ENCODE data around the gene ST6GALNAC3.

The ST6GALNAC3 gene

DNA sequence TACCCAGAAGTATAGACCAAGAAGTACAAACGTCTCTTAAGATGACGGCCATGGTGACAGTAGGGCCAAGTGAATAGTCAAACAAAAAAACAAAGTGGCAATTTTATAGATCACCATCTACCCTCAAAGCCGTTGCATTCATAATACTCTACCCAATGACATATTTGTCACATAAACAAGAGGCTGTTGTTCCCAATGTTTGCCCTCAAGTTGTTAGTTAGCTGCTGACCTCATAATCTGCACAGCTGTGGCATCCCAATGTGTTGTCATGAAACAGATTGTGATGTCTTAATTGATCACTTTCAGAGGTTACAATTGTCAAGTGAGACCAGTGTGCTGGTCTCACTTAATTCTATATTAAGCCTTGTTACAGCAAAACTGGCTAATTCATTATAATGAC is 333.8 kb downstream of the ST6GALNAC3 start:
- no peak overlapping the region for H3K9ac ChIP-seq (ENCODE audit: low read length)
- H3K27me3 ChIP-seq (ENCODE audit: control insufficient read depth, insufficient read depth, low read length), result no peaks in the 10 kb centered on the region
- H3K4me3 ChIP-seq (ENCODE audit: low read length), result no peak overlapping the region
- H3K4me1 ChIP-seq (ENCODE audit: control insufficient read depth, insufficient read depth, low read length), result no peaks in the 10 kb centered on the region
- H3K36me3 ChIP-seq (ENCODE audit: control insufficient read depth, insufficient read depth, low read length), result no peaks in the 10 kb centered on the region
- H3K9me3 ChIP-seq (ENCODE audit: control insufficient read depth, low read length), result no peaks in the 10 kb centered on the region

DNA sequence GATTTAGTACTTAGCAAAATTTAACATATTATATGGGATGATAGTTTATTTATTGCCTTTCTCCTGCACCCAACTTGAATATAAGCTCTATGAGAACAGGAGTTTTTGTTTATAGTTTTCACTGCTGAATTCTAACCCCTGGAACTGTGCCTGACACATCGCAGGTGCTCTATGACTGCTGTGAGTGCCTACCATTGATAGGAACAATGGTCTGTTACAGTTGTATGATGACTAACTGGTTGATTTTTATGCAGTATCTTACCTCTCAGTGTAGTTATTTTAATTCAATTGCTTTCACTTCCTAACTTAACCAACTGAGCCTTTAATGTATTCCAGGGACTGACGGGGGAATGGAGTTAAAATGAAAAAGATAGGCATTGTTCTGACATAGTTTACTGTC is 336.0 kb downstream of the ST6GALNAC3 start:
- H3K9me3 ChIP-seq (ENCODE audit: control insufficient read depth, low read length), result no peaks in the 10 kb centered on the region
- H3K4me1 ChIP-seq (ENCODE audit: control insufficient read depth, insufficient read depth, low read length), result no peaks in the 10 kb centered on the region
- no peaks in the 10 kb centered on the region for H3K27me3 ChIP-seq (ENCODE audit: control insufficient read depth, insufficient read depth, low read length)
- H3K36me3 ChIP-seq (ENCODE audit: control insufficient read depth, insufficient read depth, low read length), result no peaks in the 10 kb centered on the region
- no peak overlapping the region for H3K9ac ChIP-seq (ENCODE audit: low read length)
- H3K4me3 ChIP-seq (ENCODE audit: low read length), result no peak overlapping the region

DNA sequence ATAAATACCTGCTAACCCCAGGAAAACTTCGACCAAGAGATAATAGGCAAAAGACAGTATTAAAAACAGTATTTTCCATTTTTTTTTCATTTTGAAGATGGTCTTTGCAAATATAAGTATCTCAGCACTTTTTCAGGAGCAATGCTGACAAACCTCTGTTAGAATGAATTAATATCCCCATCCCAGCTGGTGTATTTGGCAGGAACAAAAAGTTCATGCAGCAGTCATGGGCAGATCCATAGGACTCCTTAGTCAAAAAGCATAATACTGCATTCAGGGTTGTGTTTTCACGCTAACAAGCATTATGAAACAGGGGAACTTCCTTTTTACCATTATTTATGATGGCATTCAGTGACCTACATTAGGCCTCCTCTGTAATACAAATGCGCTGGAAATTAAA is 344.0 kb downstream of the ST6GALNAC3 start:
- Histone ChIP-seq H3K9me3 (ENCODE audit: control insufficient read depth, low read length) (no peaks in the 10 kb centered on the region), H3K4me3 (ENCODE audit: low read length) (no peak overlapping the region), H3K9ac (ENCODE audit: low read length) (no peak overlapping the region), H3K4me1 (ENCODE audit: control insufficient read depth, insufficient read depth, low read length) (no peaks in the 10 kb centered on the region), H3K36me3 (ENCODE audit: control insufficient read depth, insufficient read depth, low read length) (no peaks in the 10 kb centered on the region), H3K27me3 (ENCODE audit: control insufficient read depth, insufficient read depth, low read length) (no peaks in the 10 kb centered on the region)

DNA sequence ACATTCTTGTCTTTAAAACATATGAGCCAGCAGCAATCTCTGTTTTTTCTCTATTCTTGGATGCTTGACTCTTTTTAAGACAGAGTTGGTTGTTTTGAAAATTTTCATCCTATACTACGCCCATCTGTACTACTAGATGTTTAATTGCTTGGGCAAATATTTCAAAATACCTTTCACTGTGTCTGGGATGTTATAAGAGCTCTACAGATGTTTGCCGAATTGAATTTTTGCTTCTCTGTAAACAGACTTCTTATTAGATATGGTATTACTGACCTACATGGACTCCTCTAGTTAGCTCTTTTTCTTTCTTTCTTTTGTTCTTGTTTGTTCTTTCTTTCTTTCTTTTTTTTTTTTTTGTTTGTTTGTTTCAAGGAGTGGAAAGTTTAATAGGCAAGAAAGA is 345.1 kb downstream of the ST6GALNAC3 start:
- Histone ChIP-seq H3K4me3 (ENCODE audit: low read length) (no peak overlapping the region), H3K4me1 (ENCODE audit: control insufficient read depth, insufficient read depth, low read length) (no peaks in the 10 kb centered on the region), H3K36me3 (ENCODE audit: control insufficient read depth, insufficient read depth, low read length) (no peaks in the 10 kb centered on the region), H3K9ac (ENCODE audit: low read length) (no peak overlapping the region), H3K27me3 (ENCODE audit: control insufficient read depth, insufficient read depth, low read length) (no peaks in the 10 kb centered on the region), H3K9me3 (ENCODE audit: control insufficient read depth, low read length) (no peaks in the 10 kb centered on the region)

DNA sequence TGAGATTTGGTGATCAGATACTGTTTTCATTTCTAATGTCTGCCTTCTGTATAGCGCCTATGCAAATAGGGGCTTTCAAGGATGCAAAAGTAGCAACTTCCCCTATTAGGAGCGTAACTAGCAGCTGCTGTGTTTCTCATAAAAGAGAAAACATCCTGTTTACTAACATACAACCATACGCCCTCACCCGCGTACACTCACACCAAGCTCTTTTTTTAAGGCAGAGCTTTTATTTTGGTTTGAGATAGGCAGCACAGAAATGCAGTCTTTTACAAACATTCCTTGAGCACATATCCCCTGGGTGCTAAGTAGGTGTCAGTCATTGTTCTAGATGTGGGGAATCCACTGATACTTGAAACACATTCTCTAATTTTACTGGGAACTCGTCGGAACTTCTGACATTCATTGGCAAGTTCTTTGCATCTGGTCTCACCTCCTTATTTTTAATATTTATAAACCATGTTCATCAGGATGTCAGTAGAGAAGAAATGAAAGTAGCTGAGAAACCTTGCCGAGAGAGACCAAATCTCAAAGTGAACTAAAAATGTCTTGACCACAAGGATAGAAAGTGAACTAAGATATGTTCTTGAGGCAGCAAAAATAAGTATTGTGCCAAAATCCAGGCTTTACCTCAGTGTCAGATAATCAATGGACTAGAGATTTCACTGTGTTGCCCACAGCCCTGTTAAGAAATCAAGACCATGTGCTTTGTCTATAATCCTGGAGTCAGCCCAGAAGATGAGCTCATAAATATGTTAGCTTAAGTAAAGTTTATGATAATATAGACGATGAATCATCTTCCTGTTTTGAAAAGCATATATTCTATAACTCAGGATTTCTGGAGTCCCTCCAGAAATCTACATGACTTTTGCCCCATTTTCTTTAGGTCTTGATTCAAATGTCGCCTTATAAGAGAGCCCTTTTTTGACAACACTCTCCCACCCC is 350.9 kb downstream of the ST6GALNAC3 start:
- no peak overlapping the region for H3K9ac ChIP-seq (ENCODE audit: low read length)
- H3K4me1 ChIP-seq (ENCODE audit: control insufficient read depth, insufficient read depth, low read length), result no peaks in the 10 kb centered on the region
- no peak overlapping the region for H3K4me3 ChIP-seq (ENCODE audit: low read length)
- H3K27me3 ChIP-seq (ENCODE audit: control insufficient read depth, insufficient read depth, low read length), result no peaks in the 10 kb centered on the region
- H3K36me3 ChIP-seq (ENCODE audit: control insufficient read depth, insufficient read depth, low read length), result no peaks in the 10 kb centered on the region
- H3K9me3 ChIP-seq (ENCODE audit: control insufficient read depth, low read length), result no peaks in the 10 kb centered on the region

DNA sequence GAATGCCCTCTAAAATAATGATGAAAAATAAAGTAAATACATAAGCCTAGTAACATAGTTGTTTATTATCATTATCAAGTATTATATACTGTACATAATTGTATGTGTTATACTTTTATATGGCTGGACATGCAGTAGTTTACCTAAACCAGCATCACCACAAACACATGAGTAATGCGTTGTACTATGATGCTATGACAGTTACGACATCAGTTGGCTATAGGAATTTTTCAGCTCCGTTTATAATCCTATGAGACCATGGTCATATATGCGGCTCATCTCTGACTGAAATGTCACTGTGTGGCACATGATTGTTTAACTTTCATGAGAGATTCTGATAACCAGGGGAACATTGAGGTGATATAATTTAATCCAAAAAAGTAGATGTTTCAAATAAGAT is 352.1 kb downstream of the ST6GALNAC3 start:
- no peak overlapping the region for H3K4me3 ChIP-seq (ENCODE audit: low read length)
- H3K4me1 ChIP-seq (ENCODE audit: control insufficient read depth, insufficient read depth, low read length), result no peaks in the 10 kb centered on the region
- H3K9ac ChIP-seq (ENCODE audit: low read length), result no peak overlapping the region
- no peaks in the 10 kb centered on the region for H3K36me3 ChIP-seq (ENCODE audit: control insufficient read depth, insufficient read depth, low read length)
- no peaks in the 10 kb centered on the region for H3K9me3 ChIP-seq (ENCODE audit: control insufficient read depth, low read length)
- no peaks in the 10 kb centered on the region for H3K27me3 ChIP-seq (ENCODE audit: control insufficient read depth, insufficient read depth, low read length)

DNA sequence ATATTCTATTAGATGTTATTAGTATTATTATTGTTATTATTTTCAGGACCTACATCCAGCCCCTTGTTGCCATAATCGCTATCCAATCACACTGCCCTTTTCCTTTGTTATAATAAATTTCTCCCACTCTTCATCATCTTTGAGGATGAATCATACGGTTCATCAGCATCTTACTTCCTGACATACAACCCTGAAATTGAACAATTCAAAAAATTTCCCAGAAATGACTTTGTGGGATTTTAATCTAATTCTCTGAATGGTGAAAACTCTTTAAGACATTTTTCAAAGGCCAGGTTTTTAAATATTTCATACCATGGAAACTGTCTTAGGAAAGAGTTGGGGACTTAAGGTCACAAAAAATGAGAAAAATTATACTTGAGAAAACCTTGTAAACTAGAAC is 353.5 kb downstream of the ST6GALNAC3 start:
- H3K27me3 ChIP-seq (ENCODE audit: control insufficient read depth, insufficient read depth, low read length), result no peaks in the 10 kb centered on the region
- H3K4me1 ChIP-seq (ENCODE audit: control insufficient read depth, insufficient read depth, low read length), result no peaks in the 10 kb centered on the region
- H3K9me3 ChIP-seq (ENCODE audit: control insufficient read depth, low read length), result no peaks in the 10 kb centered on the region
- no peaks in the 10 kb centered on the region for H3K36me3 ChIP-seq (ENCODE audit: control insufficient read depth, insufficient read depth, low read length)
- no peak overlapping the region for H3K9ac ChIP-seq (ENCODE audit: low read length)
- H3K4me3 ChIP-seq (ENCODE audit: low read length), result no peak overlapping the region

DNA sequence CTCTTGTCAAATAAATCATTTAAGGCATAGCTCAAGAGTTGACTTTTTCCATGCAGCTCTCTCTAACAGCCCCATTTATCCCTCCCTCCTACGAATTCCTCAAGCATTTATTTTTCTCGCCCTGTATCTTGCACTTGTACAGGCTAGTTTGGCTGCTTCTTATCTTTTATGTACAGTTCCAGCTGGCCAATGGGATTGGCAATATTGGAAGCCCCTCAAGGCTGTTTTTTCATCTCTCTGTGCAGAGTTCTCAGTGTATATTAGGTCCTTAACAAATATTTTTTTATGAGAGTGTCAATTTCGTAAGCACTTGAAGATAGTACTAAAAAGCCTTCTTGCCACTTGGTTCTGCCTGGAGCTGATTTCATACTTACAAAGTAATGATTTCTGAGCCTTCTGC is 356.0 kb downstream of the ST6GALNAC3 start:
- H3K4me1 ChIP-seq (ENCODE audit: control insufficient read depth, insufficient read depth, low read length), result no peaks in the 10 kb centered on the region
- no peaks in the 10 kb centered on the region for H3K36me3 ChIP-seq (ENCODE audit: control insufficient read depth, insufficient read depth, low read length)
- H3K4me3 ChIP-seq (ENCODE audit: low read length), result no peak overlapping the region
- no peak overlapping the region for H3K9ac ChIP-seq (ENCODE audit: low read length)
- no peaks in the 10 kb centered on the region for H3K9me3 ChIP-seq (ENCODE audit: control insufficient read depth, low read length)
- no peaks in the 10 kb centered on the region for H3K27me3 ChIP-seq (ENCODE audit: control insufficient read depth, insufficient read depth, low read length)

DNA sequence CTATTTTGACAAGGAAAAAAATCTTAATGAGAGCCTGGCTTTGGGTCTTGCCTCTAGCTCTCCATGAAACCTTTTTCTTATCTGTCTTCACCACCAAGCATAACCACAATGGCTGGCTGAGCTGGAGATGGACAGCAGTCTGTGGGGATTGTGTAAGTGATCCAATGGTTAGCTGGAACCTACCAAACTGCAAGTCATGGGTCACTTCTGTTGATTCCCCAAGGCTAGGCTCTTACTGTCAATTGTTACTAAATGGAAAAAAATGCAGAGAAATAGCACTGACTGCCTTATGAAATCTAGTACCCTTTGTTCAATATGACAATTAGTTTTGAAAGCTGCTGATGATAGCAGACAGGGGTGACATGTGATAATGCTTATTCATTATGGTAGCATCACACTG is 359.0 kb downstream of the ST6GALNAC3 start:
- H3K4me3 ChIP-seq (ENCODE audit: low read length), result no peak overlapping the region
- H3K4me1 ChIP-seq (ENCODE audit: control insufficient read depth, insufficient read depth, low read length), result no peaks in the 10 kb centered on the region
- no peaks in the 10 kb centered on the region for H3K36me3 ChIP-seq (ENCODE audit: control insufficient read depth, insufficient read depth, low read length)
- no peak overlapping the region for H3K9ac ChIP-seq (ENCODE audit: low read length)
- no peaks in the 10 kb centered on the region for H3K9me3 ChIP-seq (ENCODE audit: control insufficient read depth, low read length)
- H3K27me3 ChIP-seq (ENCODE audit: control insufficient read depth, insufficient read depth, low read length), result no peaks in the 10 kb centered on the region

DNA sequence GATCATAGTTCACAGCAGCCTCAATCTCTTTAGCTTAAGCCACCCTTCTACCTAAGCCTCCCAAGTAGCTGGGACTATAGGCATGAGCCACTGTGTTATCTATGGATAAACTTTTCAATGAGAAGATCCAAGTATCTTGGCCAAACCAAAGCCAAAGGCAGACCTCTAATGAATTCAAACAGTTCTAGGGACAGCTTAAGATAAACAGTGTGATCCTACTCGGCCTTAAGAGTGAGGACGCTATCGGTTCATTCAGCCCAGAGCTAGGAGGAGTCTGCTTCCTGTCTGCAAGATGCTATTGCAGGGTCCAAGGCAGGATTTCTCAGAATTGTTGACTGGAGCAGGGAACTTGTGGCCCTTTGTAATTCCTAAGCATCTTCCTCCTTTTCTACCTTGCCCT is 368.7 kb downstream of the ST6GALNAC3 start:
- no peaks in the 10 kb centered on the region for H3K4me1 ChIP-seq (ENCODE audit: control insufficient read depth, insufficient read depth, low read length)
- no peak overlapping the region for H3K4me3 ChIP-seq (ENCODE audit: low read length)
- H3K27me3 ChIP-seq (ENCODE audit: control insufficient read depth, insufficient read depth, low read length), result no peaks in the 10 kb centered on the region
- H3K9me3 ChIP-seq (ENCODE audit: control insufficient read depth, low read length), result no peaks in the 10 kb centered on the region
- no peaks in the 10 kb centered on the region for H3K36me3 ChIP-seq (ENCODE audit: control insufficient read depth, insufficient read depth, low read length)
- no peak overlapping the region for H3K9ac ChIP-seq (ENCODE audit: low read length)

DNA sequence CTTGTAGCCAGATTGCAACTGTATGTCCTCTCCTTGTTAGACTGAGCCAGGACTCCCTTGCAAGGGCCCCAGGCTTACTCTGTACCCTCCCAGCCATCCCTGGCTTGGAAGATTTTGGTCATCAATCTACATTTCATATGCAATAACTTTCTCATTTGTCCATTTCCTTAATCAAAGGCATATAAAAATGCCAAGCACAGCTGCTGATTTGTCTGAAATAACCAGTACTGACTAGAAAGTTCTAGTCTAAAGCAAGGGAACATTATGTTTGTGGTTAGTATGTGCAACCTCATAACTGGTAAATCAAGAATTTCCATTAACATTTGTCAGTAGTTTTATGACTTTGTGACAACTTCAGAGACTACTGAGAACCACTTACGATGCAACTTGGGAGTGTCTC is 370.2 kb downstream of the ST6GALNAC3 start:
- Histone ChIP-seq H3K9ac (ENCODE audit: low read length) (no peak overlapping the region), H3K27me3 (ENCODE audit: control insufficient read depth, insufficient read depth, low read length) (no peaks in the 10 kb centered on the region), H3K9me3 (ENCODE audit: control insufficient read depth, low read length) (no peaks in the 10 kb centered on the region)

DNA sequence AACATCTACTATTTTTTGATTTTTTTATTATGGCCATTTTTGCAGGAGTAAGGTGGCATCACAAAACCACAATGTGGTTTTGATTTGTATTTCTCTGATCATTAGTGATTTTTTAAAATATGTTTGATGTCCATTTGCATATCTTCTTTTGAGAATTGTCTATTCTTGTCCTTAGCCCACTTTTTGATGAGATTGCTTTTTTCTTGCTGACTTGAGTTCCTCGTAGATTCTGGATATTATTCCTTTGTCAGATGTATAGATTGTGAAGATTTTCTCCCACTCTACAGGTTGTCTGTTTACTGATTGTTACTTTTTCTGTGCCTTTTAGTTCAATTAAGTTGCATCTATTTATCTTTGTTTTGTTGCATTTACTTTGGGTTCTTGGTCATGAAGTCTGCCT is 375.7 kb downstream of the ST6GALNAC3 start:
- Histone ChIP-seq H3K27me3 (ENCODE audit: control insufficient read depth, insufficient read depth, low read length) (no peaks in the 10 kb centered on the region), H3K36me3 (ENCODE audit: control insufficient read depth, insufficient read depth, low read length) (no peaks in the 10 kb centered on the region), H3K9ac (ENCODE audit: low read length) (no peak overlapping the region), H3K4me1 (ENCODE audit: control insufficient read depth, insufficient read depth, low read length) (no peaks in the 10 kb centered on the region), H3K4me3 (ENCODE audit: low read length) (no peak overlapping the region), H3K9me3 (ENCODE audit: control insufficient read depth, low read length) (no peaks in the 10 kb centered on the region)

More for the DNA sequence above, 370.2 kb downstream of the ST6GALNAC3 start:
- H3K4me3 ChIP-seq (ENCODE audit: low read length), result no peak overlapping the region
- no peaks in the 10 kb centered on the region for H3K4me1 ChIP-seq (ENCODE audit: control insufficient read depth, insufficient read depth, low read length)
- H3K36me3 ChIP-seq (ENCODE audit: control insufficient read depth, insufficient read depth, low read length), result no peaks in the 10 kb centered on the region

Data from mucosa of stomach (tissue), 1 donor.